H1 (cell line): Measurements from ENCODE around the gene EIF2S1. TPM values are rescaled to one million over a fixed set of nuclear protein-coding genes. Genes with fewer than 3 reads are reported as not detected.

Source experiments
- CTCF ChIA-PET: fragments of 300-600 bp; sonication (Branson Sonifier 250); formaldehyde crosslinking; loops from one replicate; lab custom pipeline; 2021; ENCODE audit not compliant: partially characterized antibody; lab: Charles Lee
- POLR2A ChIA-PET: fragments of 300-600 bp; sonication (Branson Sonifier 250); formaldehyde crosslinking; loops from one replicate; lab custom pipeline; 2021; ENCODE audit warnings: inconsistent platforms; ENCODE audit not compliant: partially characterized antibody; lab: Charles Lee
- DNase-seq, 2 experiments: peaks; one replicate each; pipeline versions ENCODE4 v3.0.0 to v3.0.0-alpha.2; 2010 to 2022; ENCODE audit warnings: low spot score in 2 of 2, low read depth in 1 of 2, mixed read lengths in 1 of 2
- FAIRE-seq: peaks from 2 replicates; lab custom pipeline; 2011; peaks lifted over from hg19 to GRCh38; lab: Jason Lieb, UNC
- H2AFZ ChIP-seq: 2 replicates; pipeline ENCODE4 v1.8.1; 2012; ENCODE audit warnings: low read length, inconsistent platforms
- H2AK5ac ChIP-seq: 2 replicates; pipeline ENCODE4 v1.6.1; 2013; ENCODE audit warnings: low read depth, low read length
- H2BK120ac ChIP-seq: replicated peaks from 2 replicates; pipeline ENCODE3; 2013; ENCODE audit warnings: low read depth, low read length, inconsistent platforms
- H2BK12ac ChIP-seq: 2 replicates; pipeline ENCODE4 v1.6.1; 2013; ENCODE audit warnings: low read depth, low read length
- H2BK15ac ChIP-seq: 2 replicates; pipeline ENCODE4 v1.6.1; 2013; ENCODE audit warnings: low read length
- H2BK20ac ChIP-seq: 2 replicates; pipeline ENCODE4 v1.6.1; 2013; ENCODE audit warnings: low read length
- H2BK5ac ChIP-seq: 2 replicates; pipeline ENCODE4 v1.6.1; 2013; ENCODE audit warnings: low read depth, low read length
- H3K14ac ChIP-seq: 2 replicates; pipeline ENCODE4 v1.6.1; 2013; ENCODE audit warnings: inconsistent platforms; ENCODE audit not compliant: insufficient read length
- H3K18ac ChIP-seq: 2 replicates; pipeline ENCODE4 v1.6.1; 2013; ENCODE audit warnings: low read length; ENCODE audit errors: extremely low read depth
- H3K23ac ChIP-seq: 2 replicates; pipeline ENCODE4 v1.6.1; 2013; ENCODE audit warnings: inconsistent platforms; ENCODE audit not compliant: insufficient read length
- H3K23me2 ChIP-seq: 2 replicates; pipeline ENCODE4 v1.6.1; 2013; ENCODE audit warnings: low read depth, low read length
- H3K27ac ChIP-seq: 2 replicates; pipeline ENCODE4 v1.6.1; 2011; ENCODE audit warnings: low read depth, low read length, inconsistent platforms
- H3K27me3 ChIP-seq, 4 experiments: replicated peaks in 1 of 4; 1 replicate in 1 of 4; 2 replicates in 3 of 4; pipeline versions ENCODE4 v1.6.1 to v1.8.1; 2011 to 2013; ENCODE audit warnings: low read length in 3 of 4, mild to moderate bottlenecking in 3 of 4, inconsistent platforms in 2 of 4, mixed read lengths in 2 of 4, moderate library complexity in 1 of 4; ENCODE audit not compliant: control insufficient read depth in 3 of 4, insufficient read depth in 3 of 4; ENCODE audit errors: extremely low read depth in 1 of 4
- H3K36me3 ChIP-seq, 4 experiments: 2 replicates each; pipeline versions ENCODE4 v1.6.1 to v1.8.1; 2011 to 2013; ENCODE audit warnings: mild to moderate bottlenecking in 4 of 4, low read length in 3 of 4, moderate library complexity in 2 of 4, control low read depth in 1 of 4, inconsistent platforms in 1 of 4; ENCODE audit not compliant: insufficient read depth in 4 of 4, control insufficient read depth in 2 of 4
- H3K4ac ChIP-seq: replicated peaks from 2 replicates; pipeline ENCODE3; 2013; ENCODE audit warnings: low read length, low read depth, mixed read lengths, inconsistent platforms; ENCODE audit not compliant: insufficient read length
- H3K4me1 ChIP-seq, 4 experiments: replicated peaks in 1 of 4; 1 replicate in 1 of 4; 2 replicates in 3 of 4; pipeline versions ENCODE4 v1.6.1 to v1.8.1; 2011 to 2013; ENCODE audit warnings: low read length in 3 of 4, inconsistent platforms in 2 of 4, mixed read lengths in 1 of 4; ENCODE audit not compliant: insufficient read depth in 4 of 4, control insufficient read depth in 3 of 4
- H3K4me2 ChIP-seq, 2 experiments: 2 replicates each; pipeline versions ENCODE4 v1.6.1 to v1.8.1; 2011 to 2013; ENCODE audit warnings: low read depth in 2 of 2, low read length in 2 of 2, control low read depth in 1 of 2, inconsistent platforms in 1 of 2, mild to moderate bottlenecking in 1 of 2; ENCODE audit not compliant: insufficient read depth in 1 of 2
- H3K4me3 ChIP-seq, 4 experiments: fragments of 200-600, 300-600 bp in 1 of 4; sonication (generic), shearing (Covaris generic), sonication (Bioruptor Twin) in 1 of 4; 2 replicates each; pipeline versions ENCODE4 v1.5.1 to v1.8.1; 2011 to 2016; ENCODE audit warnings: low read length in 4 of 4, low read depth in 3 of 4, control low read depth in 2 of 4, inconsistent platforms in 2 of 4, mild to moderate bottlenecking in 2 of 4, mixed read lengths in 1 of 4, moderate library complexity in 1 of 4; ENCODE audit not compliant: insufficient read depth in 2 of 4; ENCODE audit errors: extremely low read depth in 1 of 4
- H3K56ac ChIP-seq: replicated peaks from 2 replicates; pipeline ENCODE3; 2013; ENCODE audit warnings: low read depth, mild to moderate bottlenecking, mixed read lengths, low read length, inconsistent platforms; ENCODE audit not compliant: insufficient read length
- H3K79me1 ChIP-seq: 2 replicates; pipeline ENCODE4 v1.6.1; 2013; ENCODE audit warnings: low read depth, low read length, control low read depth
- H3K79me2 ChIP-seq, 2 experiments: 2 replicates each; pipeline versions ENCODE4 v1.6.1 to v1.8.1; 2012 to 2013; ENCODE audit warnings: low read length in 2 of 2, mild to moderate bottlenecking in 2 of 2, inconsistent platforms in 1 of 2; ENCODE audit not compliant: insufficient read depth in 2 of 2, control insufficient read depth in 1 of 2
- H3K9ac ChIP-seq, 4 experiments: replicated peaks in 1 of 4; 1 replicate in 1 of 4; 2 replicates in 3 of 4; pipeline versions ENCODE4 v1.6.1 to v1.8.1; 2011 to 2013; ENCODE audit warnings: low read depth in 3 of 4, low read length in 3 of 4, control low read depth in 2 of 4, mild to moderate bottlenecking in 2 of 4, moderate library complexity in 2 of 4, inconsistent platforms in 1 of 4; ENCODE audit errors: extremely low read depth in 1 of 4
- H3K9me3 ChIP-seq, 2 experiments: 2 replicates each; pipeline versions ENCODE4 v1.6.1 to v1.8.1; 2012 to 2013; ENCODE audit warnings: mild to moderate bottlenecking in 2 of 2, moderate library complexity in 2 of 2, control low read depth in 1 of 2, inconsistent platforms in 1 of 2, low read depth in 1 of 2, low read length in 1 of 2, mixed read lengths in 1 of 2; ENCODE audit not compliant: insufficient read depth in 2 of 2
- H4K20me1 ChIP-seq, 2 experiments: replicated peaks in 1 of 2; 2 replicates each; pipeline versions ENCODE3 to v1.8.1; 2011 to 2013; ENCODE audit warnings: inconsistent platforms in 2 of 2, low read length in 2 of 2, mild to moderate bottlenecking in 1 of 2; ENCODE audit not compliant: insufficient read depth in 2 of 2, control insufficient read depth in 1 of 2
- H4K5ac ChIP-seq: 2 replicates; pipeline ENCODE4 v1.6.1; 2013; ENCODE audit warnings: low read length, low read depth, mixed read lengths, inconsistent platforms; ENCODE audit not compliant: insufficient read length
- H4K8ac ChIP-seq: 2 replicates; pipeline ENCODE4 v1.8.0; 2013; ENCODE audit warnings: mild to moderate bottlenecking, moderate library complexity, low read length, inconsistent platforms; ENCODE audit not compliant: insufficient read depth; ENCODE audit errors: extremely low read depth
- H4K91ac ChIP-seq: replicated peaks from 2 replicates; pipeline ENCODE3; 2013; ENCODE audit warnings: low read length, mixed read lengths, inconsistent platforms; ENCODE audit not compliant: insufficient read length
- BACH1 ChIP-seq: IDR thresholded peaks from 2 replicates; pipeline ENCODE4 v1.6.1; 2012; ENCODE audit warnings: low read length, improper control_type of control experiment
- CHD2 ChIP-seq: IDR thresholded peaks from 2 replicates; pipeline ENCODE4 v1.6.1; 2012; ENCODE audit warnings: low read length, improper control_type of control experiment
- GABPA ChIP-seq: IDR thresholded peaks from 2 replicates; pipeline ENCODE4 v1.6.1; 2011; ENCODE audit warnings: mild to moderate bottlenecking, low read length, moderate library complexity, borderline replicate concordance; ENCODE audit not compliant: insufficient read depth
- MAFK ChIP-seq: IDR thresholded peaks from 2 replicates; pipeline ENCODE4 v1.6.1; 2012; ENCODE audit warnings: low read depth, mild to moderate bottlenecking, improper control_type of control experiment, low read length
- NRF1 ChIP-seq: IDR thresholded peaks from 2 replicates; pipeline ENCODE4 v1.6.1; 2011; ENCODE audit warnings: mild to moderate bottlenecking, low read depth, low read length, improper control_type of control experiment
- RBBP5 ChIP-seq: IDR thresholded peaks from 2 replicates; pipeline ENCODE4 v1.7.1; 2012; ENCODE audit warnings: low read depth, mild to moderate bottlenecking, inconsistent platforms, low read length, moderate library complexity, borderline replicate concordance
- SAP30 ChIP-seq: fragments of 300-600 bp; sonication (generic); IDR thresholded peaks from 2 replicates; pipeline ENCODE4 v1.7.1; 2012; ENCODE audit warnings: low read length, moderate library complexity, mild to moderate bottlenecking, inconsistent platforms; ENCODE audit not compliant: insufficient read depth, insufficient replicate concordance
- SIN3A ChIP-seq, 2 experiments: IDR thresholded peaks in 1 of 2; conservative IDR thresholded peaks in 1 of 2; 2 replicates each; pipeline ENCODE4 v1.6.1; 2011 to 2012; ENCODE audit warnings: low read length in 2 of 2, improper control_type of control experiment in 1 of 2, low read depth in 1 of 2, mild to moderate bottlenecking in 1 of 2
- TAF1 ChIP-seq: IDR thresholded peaks from 2 replicates; pipeline ENCODE4 v1.6.1; 2011; ENCODE audit warnings: mild to moderate bottlenecking, low read depth, low read length
- WGBS, 2 experiments: shearing (Covaris generic) in 1 of 2; methylation state at CpG; one replicate each; pipeline versions ENCODE4 v1.1.6 to v1.1.7; 2013 to 2015; ENCODE audit warnings: low lambda C conversion rate in 2 of 2, mixed read lengths in 2 of 2, inconsistent platforms in 1 of 2, low coverage in 1 of 2, missing lambda C conversion rate in 1 of 2; ENCODE audit not compliant: insufficient replicate concordance in 2 of 2, insufficient coverage in 1 of 2, insufficient read length in 1 of 2; ENCODE audit errors: extremely low coverage in 1 of 2, missing lambda C conversion rate in 1 of 2; 5-methylcytosine and 5-hydroxymethylcytosine counted together
- polyA plus RNA-seq, 7 experiments: library from polyadenylated mRNA; depleted of rRNA in 3 of 7; stranded (reverse) in 5 of 7; unstranded in 2 of 7; fragments of >200 nt in 5 of 7; fragments of 200-250 nt in 2 of 7; gene quantifications; 1 replicate in 5 of 7; 2 replicates in 1 of 7; 4 replicates in 1 of 7; pipeline versions ENCODE4 v1.2.1 to v1.2.3, GENCODE V29; 2011 to 2013; ENCODE audit warnings: missing spikeins in 2 of 7, mixed read lengths in 2 of 7
- total RNA-seq: library from RNA; stranded (reverse); fragmentation: NEBNext Ultra II Directional; extraction: Animal tissue kit (Norgen Biotek cat#: 25700); gene quantifications from 2 replicates; pipeline ENCODE4 v1.2.1, GENCODE V29; 2021

Gene EIF2S1
- total and polyA plus RNA-seq, 2 of the 8 experiments (the other 6 are each of a cell fraction or from before 2014, with no cell fraction given) = 35.1 to 146 TPM

GRCh38 chr14:67332468-67332867 lies 27.7 kb upstream of the EIF2S1 start:
- Histone ChIP-seq H2BK12ac (no peak overlapping the region), H3K23me2 (no peaks in the 10 kb centered on the region), H3K27ac (no peak overlapping the region), H3K79me2 (no peaks in the 10 kb centered on the region), H3K9me3 (no peaks in the 10 kb centered on the region), H4K20me1 (peaks cover 0 to 2% of the 10 kb centered on the region in 2 experiments), H4K91ac (no peak overlapping the region), H3K27me3 (no peaks in the 10 kb centered on the region), H2BK120ac (no peak overlapping the region), H3K23ac (no peak overlapping the region), H3K4me1 (no peaks in the 10 kb centered on the region), H3K4me2 (no peak overlapping the region), H3K14ac (no peak overlapping the region), H2BK20ac (no peak overlapping the region), H3K4me3 (no peak overlapping the region), H3K9ac (no peak overlapping the region), H3K4ac (no peak overlapping the region), H2AFZ (no peak overlapping the region), H4K5ac (no peak overlapping the region), H3K18ac (no peak overlapping the region), H2AK5ac (no peak overlapping the region), H3K79me1 (no peaks in the 10 kb centered on the region), H3K56ac (no peak overlapping the region), H3K36me3 (peaks cover 12 to 40% (median 23%) of the 10 kb centered on the region in 4 experiments), H4K8ac (no peak overlapping the region), H2BK15ac (no peak overlapping the region), H2BK5ac (no peak overlapping the region)
- DNase-seq (no peak), FAIRE-seq (no peak)
- POLR2A ChIA-PET = interaction anchor here (0.8 to 1.2 kb wide), 3 partner anchors 9 to 15 kb away, joined by 3 to 5 read pairs (median 3); no protein-coding TSS in a partner anchor
- 90% methylated on average over 5 of the region's 5 CpGs; no CpG with 5 or more reads in 1 of the 2 experiments for WGBS, 2 experiments
- CTCF ChIA-PET = interaction anchor here (1.1 to 3.2 kb wide), 2 partner anchors 166 to 972 kb away, joined by 3 to 10 read pairs; no protein-coding TSS in a partner anchor
- TF ChIP-seq GABPA (no peak), RBBP5 (no peak), TAF1 (no peak), BACH1 (no peak), CHD2 (no peak), MAFK (no peak), SIN3A (conservative IDR thresholded peaks at IDR 0.05 in 1 of 2, IDR thresholded peaks at IDR 0.05 in 1 of 2; ENCODE audit: low read depth in 1 of 2, low read length in 2 of 2) (no peak), SAP30 (no peak), NRF1 (no peak)
